ENCODE measurements around the gene STPG4.

Gene STPG4

GRCh38 chr2:47072018-47072691 is 83.0 kb downstream of the STPG4 start:
- no peak overlapping the region for H3K27ac ChIP-seq
- TF ChIP-seq CTCF (conservative IDR thresholded peaks at IDR 0.05) = no peak

GRCh38 chr2:47070920-47071824 is 83.9 kb downstream of the STPG4 start:
- H3K27ac ChIP-seq = no peak overlapping the region
- TF ChIP-seq CTCF (conservative IDR thresholded peaks at IDR 0.05) = no peak

GRCh38 chr2:47070155-47070919 is 84.8 kb downstream of the STPG4 start:
- H3K27ac ChIP-seq = peak overlapping the region; percentile 72
- TF ChIP-seq CTCF (conservative IDR thresholded peaks at IDR 0.05) = no peak

- H3K27ac ChIP-seq = peak overlapping the region; percentile 72
Observed at GRCh38 chr2:47069628-47070154, 85.4 kb downstream of the STPG4 start.

GRCh38 chr2:47068981-47069627 is 86.0 kb downstream of the STPG4 start:
- no peak for TF ChIP-seq CTCF (conservative IDR thresholded peaks at IDR 0.05)
- peak overlapping the region; percentile 72 for H3K27ac ChIP-seq

More at GRCh38 chr2:47069628-47070154, 85.4 kb downstream of the STPG4 start:
- no peak for TF ChIP-seq CTCF (conservative IDR thresholded peaks at IDR 0.05)

- TF ChIP-seq CTCF (conservative IDR thresholded peaks at IDR 0.05) = no peak
- no peak overlapping the region for H3K27ac ChIP-seq
Observed at GRCh38 chr2:47067788-47068407, 87.2 kb downstream of the STPG4 start.
